ENCODE data around the gene ZNF324B. TPM values are rescaled to one million over a fixed set of nuclear protein-coding genes. Genes with fewer than 3 reads are reported as not detected.

Gene ZNF324B
- total RNA-seq, 1 experiment from 2014 or later, result 4.3 TPM

GRCh38 chr19:58428617-58429016, 22.8 kb upstream of the ZNF324B start:
- Histone ChIP-seq H3K4me1 (replicated peaks; ENCODE audit: insufficient read depth) (no peaks in the 10 kb centered on the region), H3K4me2 (no peak overlapping the region), H3K27ac (no peak overlapping the region), H3K36me3 (ENCODE audit: low read depth) (no peaks in the 10 kb centered on the region), H3F3A (ENCODE audit: insufficient read depth, low read depth) (no peaks in the 10 kb centered on the region), H3K79me2 (ENCODE audit: low read depth) (no peaks in the 10 kb centered on the region), H4K20me1 (ENCODE audit: insufficient read depth) (no peaks in the 10 kb centered on the region), H2AFZ (no peak overlapping the region), H3K9me3 (ENCODE audit: insufficient read depth, low read depth) (peaks cover 9% of the 10 kb centered on the region; the same call in 1 of the 2 replicates), H3K9me2 (ENCODE audit: insufficient read depth) (no peaks in the 10 kb centered on the region), H3K4me3 (no peak overlapping the region), H3K27me3 (ENCODE audit: insufficient read depth, low read depth) (no peaks in the 10 kb centered on the region)
- POLR2A ChIA-PET (ENCODE audit: unreplicated experiment), result no interaction called here
- CTCF ChIA-PET, result no interaction called here
- DNase-seq, result no peak
- no TSS peak for BruUV-seq (replicated peaks)
- intact Hi-C loops (cut with micrococcal nuclease; ENCODE audit: unreplicated experiment), result no loop called here
- TF ChIP-seq EZH2 (IDR thresholded peaks at IDR 0.05; ENCODE audit: low read depth) (no peak), CTCF (conservative IDR thresholded peaks at IDR 0.05) (no peak)

GRCh38 chr19:58429745-58430144, 21.7 kb upstream of the ZNF324B start:
- BruUV-seq (replicated peaks), result no TSS peak
- TF ChIP-seq EZH2 (IDR thresholded peaks at IDR 0.05; ENCODE audit: low read depth) (no peak), CTCF (conservative IDR thresholded peaks at IDR 0.05) (no peak)
- ChIA-PET POLR2A (ENCODE audit: unreplicated experiment) (no interaction called here), CTCF (no interaction called here)
- peaks cover 10% of the 10 kb centered on the region; the same call in 1 of the 2 replicates for H3K9me3 ChIP-seq (ENCODE audit: insufficient read depth, low read depth)
- no peak overlapping the region for H3K4me2 ChIP-seq
- H3K36me3 ChIP-seq (ENCODE audit: low read depth), result no peaks in the 10 kb centered on the region
- no peak for DNase-seq
- intact Hi-C loops (cut with micrococcal nuclease; ENCODE audit: unreplicated experiment), result no loop called here
- H3K27ac ChIP-seq, result no peak overlapping the region
- no peaks in the 10 kb centered on the region for H3F3A ChIP-seq (ENCODE audit: insufficient read depth, low read depth)
- H3K9me2 ChIP-seq (ENCODE audit: insufficient read depth), result no peaks in the 10 kb centered on the region
- no peaks in the 10 kb centered on the region for H3K79me2 ChIP-seq (ENCODE audit: low read depth)
- no peak overlapping the region for H2AFZ ChIP-seq
- H3K4me1 ChIP-seq (replicated peaks; ENCODE audit: insufficient read depth), result no peaks in the 10 kb centered on the region
- H3K4me3 ChIP-seq, result no peak overlapping the region
- H3K27me3 ChIP-seq (ENCODE audit: insufficient read depth, low read depth), result no peaks in the 10 kb centered on the region
- H4K20me1 ChIP-seq (ENCODE audit: insufficient read depth), result no peaks in the 10 kb centered on the region

- DNase-seq, result no peak
- H3K27ac ChIP-seq, result no peak overlapping the region
- no peaks in the 10 kb centered on the region for H3K4me1 ChIP-seq (replicated peaks; ENCODE audit: insufficient read depth)
- no peak overlapping the region for H3K4me2 ChIP-seq
- no TSS peak for BruUV-seq (replicated peaks)
- H3F3A ChIP-seq (ENCODE audit: insufficient read depth, low read depth), result no peaks in the 10 kb centered on the region
- ChIA-PET POLR2A (ENCODE audit: unreplicated experiment) (no interaction called here), CTCF (no interaction called here)
- H3K9me2 ChIP-seq (ENCODE audit: insufficient read depth), result no peaks in the 10 kb centered on the region
- intact Hi-C loops (cut with micrococcal nuclease; ENCODE audit: unreplicated experiment), result no loop called here
- H2AFZ ChIP-seq, result no peak overlapping the region
- H3K27me3 ChIP-seq (ENCODE audit: insufficient read depth, low read depth), result no peaks in the 10 kb centered on the region
- no peaks in the 10 kb centered on the region for H3K36me3 ChIP-seq (ENCODE audit: low read depth)
- H4K20me1 ChIP-seq (ENCODE audit: insufficient read depth), result no peaks in the 10 kb centered on the region
- TF ChIP-seq CTCF (conservative IDR thresholded peaks at IDR 0.05), result no peak
- no peak for TF ChIP-seq EZH2 (IDR thresholded peaks at IDR 0.05; ENCODE audit: low read depth)
- no peak overlapping the region for H3K4me3 ChIP-seq
- peaks cover 11% of the 10 kb centered on the region; the same call in 1 of the 2 replicates for H3K9me3 ChIP-seq (ENCODE audit: insufficient read depth, low read depth)
- no peaks in the 10 kb centered on the region for H3K79me2 ChIP-seq (ENCODE audit: low read depth)
Measured at GRCh38 chr19:58434217-58434616, 17.2 kb upstream of the ZNF324B start.

Measured in PC-9 (cell line).